Measurements from ENCODE around the gene ARMH1.

GRCh38 chr1:44724296-44724954 is 49.9 kb downstream of the ARMH1 start:
- TF ChIP-seq CTCF (IDR thresholded peaks at IDR 0.05), result no peak
- TF ChIP-seq POLR2A (IDR thresholded peaks at IDR 0.05), result no peak

Data from heart left ventricle (tissue), 13 donors.